ENCODE data around the gene CNTN6.

CNTN6 gene

GRCh38 chr3:1439395-1439794, 346.6 kb downstream of the CNTN6 start:
- no peak for DNase-seq

- no peak for DNase-seq
These were observed 349.4 kb downstream of the CNTN6 start for GRCh38 chr3:1442271-1442670.

- no peak for DNase-seq
These were observed 351.4 kb downstream of the CNTN6 start for GRCh38 chr3:1444195-1444594.

GRCh38 chr3:1446531-1446930, 353.7 kb downstream of the CNTN6 start:
- DNase-seq, result no peak

- no peak for DNase-seq
These were observed 354.6 kb downstream of the CNTN6 start for GRCh38 chr3:1447452-1447851.

GRCh38 chr3:1448443-1448842, 355.6 kb downstream of the CNTN6 start:
- DNase-seq, result no peak
